ENCODE results near the gene C2orf68. TPM values are rescaled to one million over a fixed set of nuclear protein-coding genes. Genes with fewer than 3 reads are reported as not detected.

The C2orf68 gene
- total RNA-seq, 1 donor from 2014 or later, result 40.8 TPM

DNA sequence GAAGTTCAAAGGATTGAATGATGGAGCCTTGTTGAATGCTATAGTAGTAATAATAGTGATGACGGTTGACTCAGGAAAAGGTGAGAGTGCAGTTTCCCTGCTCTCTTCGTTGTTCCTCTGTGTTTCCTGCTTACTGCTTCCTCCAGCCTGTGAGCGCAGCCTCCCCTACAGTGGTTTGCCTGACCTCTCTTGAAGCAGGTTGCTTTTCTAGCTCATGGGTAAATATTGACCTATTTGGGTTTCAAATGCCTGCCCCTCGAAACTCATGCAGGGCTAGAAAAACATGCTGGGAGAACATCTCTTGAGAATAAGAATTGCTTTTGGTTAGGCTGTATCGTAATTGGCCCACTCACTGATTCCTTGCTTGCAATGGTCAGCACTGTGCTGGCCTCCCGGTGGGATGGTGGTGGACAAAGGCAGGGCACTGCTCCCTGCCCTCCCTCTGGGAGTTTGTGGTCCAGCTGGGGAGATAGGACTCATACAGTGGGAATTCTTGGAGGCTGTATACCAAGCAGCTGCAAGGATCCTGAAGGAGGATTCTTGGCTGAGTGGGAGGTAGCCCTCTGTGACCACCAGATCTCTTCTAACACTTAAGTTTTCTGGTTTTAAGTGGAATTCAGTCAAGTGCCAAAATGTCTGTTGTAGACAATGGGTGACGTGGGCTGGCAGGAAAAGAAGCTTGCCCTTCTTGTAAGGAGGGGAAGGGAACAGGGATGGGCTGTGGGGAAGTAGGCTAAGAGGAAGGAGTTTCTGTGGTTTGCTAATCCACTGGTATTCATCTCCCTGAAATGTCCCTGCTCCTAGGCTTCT, 21.7 kb downstream of the C2orf68 start:
- Mint-ChIP-seq H3K4me3 (ENCODE audit: unreplicated experiment) (no peak overlapping the region), H3K36me3 (ENCODE audit: unreplicated experiment) (no peaks in the 10 kb centered on the region), H3K4me1 (ENCODE audit: unreplicated experiment) (peaks cover 64% of the 10 kb centered on the region), H3K27me3 (ENCODE audit: unreplicated experiment) (no peaks in the 10 kb centered on the region), H3K9me3 (ENCODE audit: unreplicated experiment) (no peaks in the 10 kb centered on the region), H3K27ac (ENCODE audit: unreplicated experiment) (peak overlapping the region; percentile 89)
- TF ChIP-seq, protein P1, sequence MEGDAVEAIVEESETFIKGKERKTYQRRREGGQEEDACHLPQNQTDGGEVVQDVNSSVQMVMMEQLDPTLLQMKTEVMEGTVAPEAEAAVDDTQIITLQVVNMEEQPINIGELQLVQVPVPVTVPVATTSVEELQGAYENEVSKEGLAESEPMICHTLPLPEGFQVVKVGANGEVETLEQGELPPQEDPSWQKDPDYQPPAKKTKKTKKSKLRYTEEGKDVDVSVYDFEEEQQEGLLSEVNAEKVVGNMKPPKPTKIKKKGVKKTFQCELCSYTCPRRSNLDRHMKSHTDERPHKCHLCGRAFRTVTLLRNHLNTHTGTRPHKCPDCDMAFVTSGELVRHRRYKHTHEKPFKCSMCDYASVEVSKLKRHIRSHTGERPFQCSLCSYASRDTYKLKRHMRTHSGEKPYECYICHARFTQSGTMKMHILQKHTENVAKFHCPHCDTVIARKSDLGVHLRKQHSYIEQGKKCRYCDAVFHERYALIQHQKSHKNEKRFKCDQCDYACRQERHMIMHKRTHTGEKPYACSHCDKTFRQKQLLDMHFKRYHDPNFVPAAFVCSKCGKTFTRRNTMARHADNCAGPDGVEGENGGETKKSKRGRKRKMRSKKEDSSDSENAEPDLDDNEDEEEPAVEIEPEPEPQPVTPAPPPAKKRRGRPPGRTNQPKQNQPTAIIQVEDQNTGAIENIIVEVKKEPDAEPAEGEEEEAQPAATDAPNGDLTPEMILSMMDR (IDR thresholded peaks at IDR 0.05), result no peak
- DNase-seq (ENCODE audit: extremely low spot score, unreplicated experiment), result no peak

GRCh38 chr2:85589181-85589580, 22.7 kb downstream of the C2orf68 start:
- TF ChIP-seq, protein P1 (IDR thresholded peaks at IDR 0.05), result no peak
- DNase-seq (ENCODE audit: extremely low spot score, unreplicated experiment), result no peak
- H3K27me3 Mint-ChIP-seq (ENCODE audit: unreplicated experiment), result no peaks in the 10 kb centered on the region
- no peak overlapping the region for H3K4me3 Mint-ChIP-seq (ENCODE audit: unreplicated experiment)
- peaks cover 59% of the 10 kb centered on the region for H3K4me1 Mint-ChIP-seq (ENCODE audit: unreplicated experiment)
- H3K9me3 Mint-ChIP-seq (ENCODE audit: unreplicated experiment), result no peaks in the 10 kb centered on the region
- H3K36me3 Mint-ChIP-seq (ENCODE audit: unreplicated experiment), result no peaks in the 10 kb centered on the region
- H3K27ac Mint-ChIP-seq (ENCODE audit: unreplicated experiment), result no peak overlapping the region

- Mint-ChIP-seq H3K36me3 (ENCODE audit: unreplicated experiment) (no peaks in the 10 kb centered on the region), H3K4me1 (ENCODE audit: unreplicated experiment) (peaks cover 56% of the 10 kb centered on the region), H3K27ac (ENCODE audit: unreplicated experiment) (no peak overlapping the region), H3K27me3 (ENCODE audit: unreplicated experiment) (no peaks in the 10 kb centered on the region), H3K9me3 (ENCODE audit: unreplicated experiment) (no peaks in the 10 kb centered on the region), H3K4me3 (ENCODE audit: unreplicated experiment) (no peak overlapping the region)
- TF ChIP-seq, protein P1 (IDR thresholded peaks at IDR 0.05), result no peak
- DNase-seq (ENCODE audit: extremely low spot score, unreplicated experiment), result no peak
Measured at GRCh38 chr2:85588645-85589044, 23.2 kb downstream of the C2orf68 start.

- no peak overlapping the region for H3K4me3 Mint-ChIP-seq (ENCODE audit: unreplicated experiment)
- peaks cover 54% of the 10 kb centered on the region for H3K4me1 Mint-ChIP-seq (ENCODE audit: unreplicated experiment)
- no peak overlapping the region for H3K27ac Mint-ChIP-seq (ENCODE audit: unreplicated experiment)
Measured at GRCh38 chr2:85588236-85588635, 23.6 kb downstream of the C2orf68 start.

GRCh38 chr2:85585781-85586105, 26.1 kb downstream of the C2orf68 start:
- Mint-ChIP-seq H3K4me3 (ENCODE audit: unreplicated experiment) (no peak overlapping the region), H3K9me3 (ENCODE audit: unreplicated experiment) (no peaks in the 10 kb centered on the region), H3K27ac (ENCODE audit: unreplicated experiment) (no peak overlapping the region), H3K36me3 (ENCODE audit: unreplicated experiment) (no peaks in the 10 kb centered on the region), H3K4me1 (ENCODE audit: unreplicated experiment) (peaks cover 39% of the 10 kb centered on the region), H3K27me3 (ENCODE audit: unreplicated experiment) (peaks cover 4% of the 10 kb centered on the region)
- no peak for DNase-seq (ENCODE audit: extremely low spot score, unreplicated experiment)
- TF ChIP-seq, protein P1 (IDR thresholded peaks at IDR 0.05), result no peak

More at GRCh38 chr2:85588236-85588635, 23.6 kb downstream of the C2orf68 start:
- DNase-seq (ENCODE audit: extremely low spot score, unreplicated experiment), result no peak
- no peaks in the 10 kb centered on the region for H3K9me3 Mint-ChIP-seq (ENCODE audit: unreplicated experiment)
- no peaks in the 10 kb centered on the region for H3K27me3 Mint-ChIP-seq (ENCODE audit: unreplicated experiment)
- TF ChIP-seq, protein P1 (IDR thresholded peaks at IDR 0.05), result no peak
- H3K36me3 Mint-ChIP-seq (ENCODE audit: unreplicated experiment), result no peaks in the 10 kb centered on the region

All from osteocyte (in vitro differentiated cells).